CD8-positive, alpha-beta memory T cell (primary cell): ENCODE results near the gene TNPO2. TPM values are rescaled to one million over a fixed set of nuclear protein-coding genes. Genes with fewer than 3 reads are reported as not detected.
"Not testable (repeated sequence)": the region's sequence is repeated elsewhere in the genome, so short reads cannot be mapped to it uniquely, and the experiment has no call there.

ENCODE experiments used
- CTCF ChIA-PET: fragments of 350-600 bp; sonication (Branson Sonifier 250); formaldehyde crosslinking; loops from one replicate; lab custom pipeline; 2021; ENCODE audit warnings: antibody characterized with exemption; lab: Charles Lee
- POLR2A ChIA-PET: fragments of 350-600 bp; sonication (Branson Sonifier 250); formaldehyde crosslinking; loops from one replicate; lab custom pipeline; 2021; ENCODE audit warnings: antibody characterized with exemption; lab: Charles Lee
- DNase-seq, 5 donors: peaks; one replicate each; pipeline versions ENCODE4 v3.0.0 to v3.0.0-alpha.2; 2020 to 2022; ENCODE audit warnings: mixed read lengths in 1 of 5
- H3K27ac ChIP-seq: one replicate; pipeline ENCODE4 v1.7.0; 2013; ENCODE audit warnings: low read depth, mild to moderate bottlenecking, low read length, moderate library complexity
- H3K27me3 ChIP-seq: 2 replicates; pipeline ENCODE4 v1.7.0; 2013; ENCODE audit warnings: low read length, mild to moderate bottlenecking; ENCODE audit not compliant: insufficient read depth, poor library complexity, severe bottlenecking
- H3K36me3 ChIP-seq: 2 replicates; pipeline ENCODE4 v1.7.0; 2013; ENCODE audit warnings: mild to moderate bottlenecking, low read length, moderate library complexity; ENCODE audit not compliant: insufficient read depth
- H3K4me1 ChIP-seq: 2 replicates; pipeline ENCODE4 v1.7.0; 2013; ENCODE audit warnings: mild to moderate bottlenecking, low read length, moderate library complexity; ENCODE audit not compliant: insufficient read depth
- H3K4me3 ChIP-seq: 2 replicates; pipeline ENCODE4 v1.7.0; 2013; ENCODE audit warnings: mild to moderate bottlenecking, low read length
- H3K9me3 ChIP-seq: 2 replicates; pipeline ENCODE4 v1.7.0; 2013; ENCODE audit warnings: mild to moderate bottlenecking, low read length
- H3K27ac Mint-ChIP-seq, 8 donors: one replicate each; pipeline ENCODE4 v1.8.0; 2020 to 2021; ENCODE audit warnings: mixed read lengths in 8 of 8, mild to moderate bottlenecking in 6 of 8, inconsistent platforms in 3 of 8, moderate library complexity in 3 of 8
- H3K27me3 Mint-ChIP-seq, 2 donors: one replicate each; pipeline ENCODE4 v1.8.0; 2020 to 2021; ENCODE audit warnings: mixed read lengths in 2 of 2, mild to moderate bottlenecking in 1 of 2, moderate library complexity in 1 of 2
- H3K36me3 Mint-ChIP-seq, 3 donors: one replicate each; pipeline ENCODE4 v1.8.0; 2020 to 2021; ENCODE audit warnings: mixed read lengths in 3 of 3, inconsistent platforms in 1 of 3, mild to moderate bottlenecking in 1 of 3
- H3K4me1 Mint-ChIP-seq, 3 donors: one replicate each; pipeline ENCODE4 v1.8.0; 2020 to 2021; ENCODE audit warnings: mixed read lengths in 3 of 3, inconsistent platforms in 1 of 3, mild to moderate bottlenecking in 1 of 3
- H3K4me3 Mint-ChIP-seq, 7 donors: one replicate each; pipeline ENCODE4 v1.8.0; 2020 to 2021; ENCODE audit warnings: mixed read lengths in 7 of 7, mild to moderate bottlenecking in 6 of 7, moderate library complexity in 4 of 7, inconsistent platforms in 2 of 7
- H3K9me3 Mint-ChIP-seq, 5 donors: one replicate each; pipeline ENCODE4 v1.8.0; 2020 to 2022; ENCODE audit warnings: mixed read lengths in 5 of 5, mild to moderate bottlenecking in 3 of 5, moderate library complexity in 2 of 5, inconsistent platforms in 1 of 5
- polyA plus RNA-seq: library from polyadenylated mRNA; unstranded; fragments of 300-500 nt; fragmentation: Illumina TruSeq; gene quantifications from one replicate; pipeline ENCODE4 v1.2.3, GENCODE V29; 2021
- total RNA-seq, 2 experiments: library from RNA; stranded (reverse); gene quantifications; one replicate each; pipeline ENCODE4 v1.2.3, GENCODE V29; 2021

TNPO2 gene
- total and polyA plus RNA-seq, 3 experiments from 2014 or later, result 3.4 to 148 (median 148) TPM

- no peaks in the 10 kb centered on the region for H3K9me3 Mint-ChIP-seq
- ChIA-PET POLR2A (no interaction called here), CTCF (no interaction called here)
- H3K4me1 Mint-ChIP-seq, result no peaks in the 10 kb centered on the region
- H3K27ac Mint-ChIP-seq, result no peak overlapping the region
- no peak overlapping the region for H3K4me3 Mint-ChIP-seq
- peaks cover 0 to 78% (median 5%) of the 10 kb centered on the region in 3 donors for H3K36me3 Mint-ChIP-seq
- no peak for DNase-seq
- H3K9me3 ChIP-seq, result no peaks in the 10 kb centered on the region
- H3K36me3 ChIP-seq, result peaks cover 23% of the 10 kb centered on the region
- H3K27me3 ChIP-seq, result no peaks in the 10 kb centered on the region
- no peaks in the 10 kb centered on the region for H3K27me3 Mint-ChIP-seq
- no peak overlapping the region for H3K27ac ChIP-seq
- H3K4me3 ChIP-seq, result no peak overlapping the region
- H3K4me1 ChIP-seq, result no peaks in the 10 kb centered on the region
These were observed 18.6 kb downstream of the TNPO2 start for GRCh38 chr19:12705169-12705568.

DNA sequence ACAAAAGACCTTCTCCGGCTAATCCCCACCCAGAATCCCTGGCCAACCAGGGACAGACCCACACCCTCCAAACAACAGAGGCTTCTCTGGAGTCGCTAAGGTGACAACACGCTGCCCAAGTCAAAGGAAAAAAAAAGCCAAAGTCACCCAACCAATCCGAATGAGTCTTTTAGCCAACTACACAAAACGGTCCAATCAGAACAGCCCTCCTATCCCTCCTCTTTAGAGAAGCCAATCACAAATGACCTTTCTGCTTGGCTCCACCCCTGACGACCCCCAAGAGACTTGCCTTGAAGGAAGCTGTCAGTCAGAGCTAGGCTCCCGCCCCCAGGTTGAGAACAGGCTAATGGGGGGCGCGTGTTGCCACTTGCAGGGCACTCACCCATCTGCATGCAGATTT is 20.7 kb downstream of the TNPO2 start:
- H3K27ac ChIP-seq, result no peak overlapping the region
- H3K36me3 ChIP-seq, result peaks cover 18% of the 10 kb centered on the region
- no peaks in the 10 kb centered on the region for H3K27me3 Mint-ChIP-seq
- H3K27me3 ChIP-seq, result no peaks in the 10 kb centered on the region
- peak overlapping the region in 1 of 8 donors; percentile 23 for H3K27ac Mint-ChIP-seq
- ChIA-PET CTCF (no interaction called here), POLR2A (no interaction called here)
- DNase-seq, result peak in 1 of 5 donors; percentile 27
- no peak overlapping the region for H3K4me3 ChIP-seq
- H3K4me1 Mint-ChIP-seq, result peaks cover 2 to 4% (median 2%) of the 10 kb centered on the region in 3 donors
- H3K9me3 Mint-ChIP-seq, result no peaks in the 10 kb centered on the region
- no peaks in the 10 kb centered on the region for H3K4me1 ChIP-seq
- no peak overlapping the region for H3K4me3 Mint-ChIP-seq
- no peaks in the 10 kb centered on the region for H3K9me3 ChIP-seq
- H3K36me3 Mint-ChIP-seq, result peaks cover 0 to 68% (median 5%) of the 10 kb centered on the region in 3 donors

- Histone ChIP-seq H3K4me1 (peaks cover 5% of the 10 kb centered on the region), H3K36me3 (peaks cover 18% of the 10 kb centered on the region), H3K27me3 (no peaks in the 10 kb centered on the region), H3K27ac (no peak overlapping the region), H3K4me3 (no peak overlapping the region), H3K9me3 (no peaks in the 10 kb centered on the region)
- Mint-ChIP-seq H3K4me1 (peaks cover 4 to 7% (median 6%) of the 10 kb centered on the region in 3 donors), H3K27ac (no peak overlapping the region), H3K27me3 (no peaks in the 10 kb centered on the region), H3K36me3 (peaks cover 0 to 62% (median 5%) of the 10 kb centered on the region in 3 donors), H3K4me3 (peak overlapping the region in 1 of 7 donors; percentile 32), H3K9me3 (no peaks in the 10 kb centered on the region)
- ChIA-PET CTCF (no interaction called here), POLR2A (no interaction called here)
- DNase-seq, result no peak
These were observed 22.0 kb downstream of the TNPO2 start for GRCh38 chr19:12701596-12702282.

- no peaks in the 10 kb centered on the region for H3K27me3 ChIP-seq
These were observed 25.6 kb downstream of the TNPO2 start for GRCh38 chr19:12698138-12698537.

DNA sequence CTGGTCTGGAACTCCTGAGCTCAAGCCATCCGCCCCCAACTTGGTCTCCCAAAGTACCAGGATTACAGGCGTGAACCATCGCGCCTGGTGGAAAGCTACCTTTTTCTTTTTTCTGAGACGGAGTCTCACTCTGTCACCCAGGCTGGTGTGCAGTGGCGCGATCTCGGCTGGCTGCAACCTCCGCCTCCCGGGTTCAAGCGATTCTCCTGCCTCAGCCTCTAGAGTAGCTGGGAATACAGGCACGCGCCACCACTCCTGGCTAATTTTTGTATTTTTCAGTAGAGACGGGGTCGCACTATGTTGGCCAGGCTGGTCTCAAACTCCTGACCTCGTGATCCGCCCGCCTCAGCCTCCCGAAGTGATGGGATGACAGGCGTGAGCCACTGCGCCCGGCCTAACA is 26.3 kb downstream of the TNPO2 start:
- peaks cover 12% of the 10 kb centered on the region for H3K4me1 ChIP-seq
- peak overlapping the region; percentile 79 for H3K27ac ChIP-seq
- Mint-ChIP-seq H3K4me1 (peaks cover 10 to 15% (median 12%) of the 10 kb centered on the region in 3 donors), H3K4me3 (peak overlapping the region in 6 of 7 donors; percentile 8 to 98 (median 42)), H3K36me3 (peaks cover 0 to 28% (median 0%) of the 10 kb centered on the region in 3 donors), H3K27ac (peak overlapping the region in 3 of 8 donors; percentile 57 to 99 (median 99))
- POLR2A ChIA-PET, result interaction anchor here (1.7 to 2.4 kb wide), 2 partner anchors 24 to 37 kb away, joined by 7 to 9 read pairs; partner anchors contain the start of gene TRIR
- CTCF ChIA-PET, result interaction anchor here (0.9 to 1.4 kb wide), 3 partner anchors 19 to 61 kb away, joined by 3 to 5 read pairs (median 4); partner anchors contain the start of gene TRIR
- not testable (repeated sequence) for H3K27me3 Mint-ChIP-seq, H3K27me3 ChIP-seq, H3K9me3 Mint-ChIP-seq, H3K4me3 ChIP-seq, H3K36me3 ChIP-seq, DNase-seq, H3K9me3 ChIP-seq

More at GRCh38 chr19:12698138-12698537, 25.6 kb downstream of the TNPO2 start:
- Mint-ChIP-seq H3K4me3 (peak overlapping the region; percentile 24 to 90 (median 72)), H3K27me3 (peaks cover 0 to 3% of the 10 kb centered on the region in 2 donors), H3K9me3 (no peaks in the 10 kb centered on the region), H3K4me1 (peaks cover 10 to 15% (median 12%) of the 10 kb centered on the region in 3 donors), H3K27ac (peak overlapping the region in 6 of 8 donors; percentile 61 to 93 (median 74)), H3K36me3 (peaks cover 0 to 33% (median 3%) of the 10 kb centered on the region in 3 donors)
- peaks cover 12% of the 10 kb centered on the region for H3K4me1 ChIP-seq
- no peak overlapping the region for H3K4me3 ChIP-seq
- ChIA-PET CTCF (no interaction called here), POLR2A (no interaction called here)
- no peaks in the 10 kb centered on the region for H3K9me3 ChIP-seq
- H3K36me3 ChIP-seq, result peaks cover 3% of the 10 kb centered on the region
- no peak for DNase-seq
- H3K27ac ChIP-seq, result no peak overlapping the region

DNA sequence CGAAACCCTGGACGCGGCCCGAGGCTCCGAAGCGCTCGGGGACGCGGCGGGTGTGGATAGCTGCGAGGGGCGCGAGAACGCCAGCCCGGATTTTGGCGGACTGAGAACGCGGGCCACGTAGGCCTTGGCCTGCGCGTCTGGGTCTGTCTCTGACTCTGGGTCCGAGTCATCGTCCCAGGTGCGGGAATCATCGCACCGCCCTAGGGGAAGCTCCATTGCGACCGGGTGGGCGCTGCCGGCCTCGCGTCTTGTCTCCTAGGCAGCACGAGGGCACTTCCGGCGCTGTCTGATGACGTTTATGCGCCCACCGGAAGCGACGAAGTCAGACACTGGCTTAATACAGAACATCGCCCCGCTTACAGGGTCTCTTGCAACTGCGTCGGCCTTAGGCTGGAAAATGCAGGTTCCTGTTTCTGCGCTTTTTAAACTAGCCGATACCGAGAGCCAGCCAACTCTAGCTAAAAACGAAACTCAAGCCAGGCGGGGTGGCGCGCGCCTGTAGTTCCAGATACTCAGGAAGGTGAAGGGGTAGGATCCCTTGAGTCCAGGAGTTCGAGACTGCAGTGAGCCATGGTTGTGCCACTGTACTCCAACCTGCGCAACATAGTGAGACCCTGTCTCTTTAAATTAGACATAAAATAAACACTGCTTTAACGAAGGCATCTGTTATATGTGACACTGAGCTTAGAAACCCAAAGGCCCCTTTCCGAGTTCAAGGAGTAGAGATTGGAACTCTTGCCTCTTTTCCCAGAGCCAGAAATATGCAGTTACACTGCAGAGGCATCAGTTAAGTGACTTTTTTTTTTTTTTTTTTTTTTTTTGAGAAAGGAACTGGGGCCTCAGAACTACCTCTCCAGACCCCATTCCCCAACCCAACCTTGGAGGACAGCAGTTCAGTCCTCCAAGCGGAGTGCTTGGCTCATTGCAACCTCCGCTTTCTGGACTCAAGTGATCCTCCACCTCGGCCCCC is 27.1 kb downstream of the TNPO2 start, which contains the start of gene FBXW9:
FBXW9 (minus strand) TSS at position 266 of the 970 bp plus-strand sequence; CDS start at position 216, 50 bp downstream.
- H3K9me3 ChIP-seq, result no peaks in the 10 kb centered on the region
- peaks cover 12% of the 10 kb centered on the region for H3K4me1 ChIP-seq
- ChIA-PET POLR2A (interaction anchor here (0.5 to 2.4 kb wide), 9 partner anchors 12 to 773 kb away, joined by 3 to 11 read pairs (median 4); partner anchors contain the start of genes DHPS and TRIR), CTCF (interaction anchor here (0.8 to 1.6 kb wide), 7 partner anchors 11 to 64 kb away, joined by 3 to 5 read pairs (median 4); partner anchors contain the start of genes DHPS and TRIR)
- DNase-seq, result peak; percentile 91 to 98 (median 96)
- Mint-ChIP-seq H3K27me3 (peaks cover 0 to 3% of the 10 kb centered on the region in 2 donors), H3K4me3 (peak within 1 kb of the TSS; percentile 87 to 98 (median 92)), H3K9me3 (no peaks in the 10 kb centered on the region), H3K36me3 (peaks cover 0 to 21% (median 0%) of the 10 kb centered on the region in 3 donors), H3K4me1 (peaks cover 10 to 15% (median 12%) of the 10 kb centered on the region in 3 donors), H3K27ac (peak within 1 kb of the TSS; percentile 93 to 99 (median 96))
- peak within 1 kb of the TSS; percentile 58 for H3K4me3 ChIP-seq
- H3K27ac ChIP-seq, result peak within 1 kb of the TSS; percentile 79
- H3K27me3 ChIP-seq, result no peaks in the 10 kb centered on the region
- H3K36me3 ChIP-seq, result no peaks in the 10 kb centered on the region

GRCh38 chr19:12695997-12696365 is 27.8 kb downstream of the TNPO2 start:
- peaks cover 0 to 14% (median 0%) of the 10 kb centered on the region in 3 donors for H3K36me3 Mint-ChIP-seq
- Histone ChIP-seq H3K4me1 (peaks cover 12% of the 10 kb centered on the region), H3K9me3 (no peaks in the 10 kb centered on the region), H3K4me3 (peak overlapping the region; percentile 58), H3K36me3 (no peaks in the 10 kb centered on the region), H3K27ac (peak overlapping the region; percentile 79), H3K27me3 (no peaks in the 10 kb centered on the region)
- peak overlapping the region; percentile 87 to 98 (median 92) for H3K4me3 Mint-ChIP-seq
- peak overlapping the region in 6 of 8 donors; percentile 60 to 98 (median 78) for H3K27ac Mint-ChIP-seq
- no peak for DNase-seq
- H3K4me1 Mint-ChIP-seq, result peaks cover 10 to 15% (median 12%) of the 10 kb centered on the region in 3 donors
- CTCF ChIA-PET, result interaction anchor here (0.8 to 1.6 kb wide), 4 partner anchors 11 to 64 kb away, joined by 3 to 5 read pairs (median 4); partner anchors contain the start of gene DHPS
- peaks cover 0 to 3% of the 10 kb centered on the region in 2 donors for H3K27me3 Mint-ChIP-seq
- H3K9me3 Mint-ChIP-seq, result no peaks in the 10 kb centered on the region
- POLR2A ChIA-PET, result interaction anchor here (0.5 to 2.4 kb wide), 7 partner anchors 14 to 772 kb away, joined by 3 to 11 read pairs (median 7); partner anchors contain the start of genes DHPS and TRIR
